ENCODE measurements around the gene CACNB4. TPM values are rescaled to one million over a fixed set of nuclear protein-coding genes. Genes with fewer than 3 reads are reported as not detected.

The CACNB4 gene
- total RNA-seq, 4 donors from 2014 or later: 3.5 to 4.8 (median 4.3) TPM

Small RNAs within 50 kb of the gene (small RNA-seq; reads per million reads assigned to genes)
- not detected for gene RPL30P2

Other genes starting within 250 kb of the CACNB4 start
- gene STAM2, start 76.7 kb upstream of the CACNB4 start, total RNA-seq: 10 to 100 TPM; 18.9 to 45.4 (median 31.7) TPM
- 100 to 1,000 TPM in 2 of 4 donors, 10 to 100 TPM in 2; 94.5 to 131 (median 98.1) TPM for gene FMNL2, start 236.1 kb upstream of the CACNB4 start, total RNA-seq

All from tibial nerve (tissue), 4 donors.